Measurements from ENCODE around the gene SERPINI1.

SERPINI1 gene

DNA sequence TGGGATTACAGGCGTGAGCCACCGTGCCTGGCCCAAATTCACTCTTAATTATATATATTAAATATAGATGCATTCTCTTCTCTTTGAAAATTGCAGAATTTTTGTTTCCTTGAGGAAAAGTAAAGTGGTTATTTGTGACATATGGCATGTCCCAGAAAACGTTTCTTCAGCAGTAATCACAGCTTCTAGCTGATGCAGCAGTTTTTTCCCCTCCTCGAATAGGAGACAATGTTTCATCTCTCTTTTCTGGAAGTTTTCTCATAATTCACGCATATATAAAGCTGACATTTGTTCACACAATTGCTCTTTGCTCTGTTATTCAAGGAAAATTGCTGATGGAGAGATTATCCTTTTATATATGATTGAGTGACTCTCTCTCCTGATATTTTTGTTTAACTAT lies 99.8 kb downstream of the SERPINI1 start:
- no peak for DNase-seq (ENCODE audit: low read depth, low spot score)
- no peak overlapping the region for H3K4me3 ChIP-seq (ENCODE audit: low read length)

DNA sequence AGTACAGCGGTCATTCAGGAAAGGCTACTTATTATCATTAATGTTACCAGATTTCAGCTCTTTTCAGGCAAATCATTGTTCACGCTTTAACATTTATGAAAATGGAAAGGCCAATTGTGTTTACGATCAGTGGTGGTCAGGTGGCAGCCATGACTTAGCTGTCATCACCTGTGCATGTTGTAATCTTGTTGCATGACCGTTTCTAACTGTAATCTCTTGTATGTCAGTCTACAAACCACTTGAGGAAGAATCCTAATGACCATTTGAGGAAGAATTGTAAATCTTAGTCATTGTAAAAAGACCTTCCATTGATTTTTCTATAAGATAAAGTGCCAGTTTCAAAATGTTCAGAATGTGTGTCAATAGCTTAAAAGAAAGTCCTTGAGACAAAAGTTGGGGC lies 100.4 kb downstream of the SERPINI1 start:
- DNase-seq (ENCODE audit: low read depth, low spot score) = no peak
- H3K4me3 ChIP-seq (ENCODE audit: low read length) = no peak overlapping the region

- DNase-seq (ENCODE audit: low read depth, low spot score) = no peak
- no peak overlapping the region for H3K4me3 ChIP-seq (ENCODE audit: low read length)
These were observed 101.9 kb downstream of the SERPINI1 start for GRCh38 chr3:167837466-167837865.

GRCh38 chr3:167839460-167840134 lies 104.1 kb downstream of the SERPINI1 start:
- no peak for DNase-seq (ENCODE audit: low read depth, low spot score)
- no peak overlapping the region for H3K4me3 ChIP-seq (ENCODE audit: low read length)

- no peak overlapping the region for H3K4me3 ChIP-seq (ENCODE audit: low read length)
- no peak for DNase-seq (ENCODE audit: low read depth, low spot score)
These were observed 104.7 kb downstream of the SERPINI1 start for GRCh38 chr3:167840247-167840646.

DNA sequence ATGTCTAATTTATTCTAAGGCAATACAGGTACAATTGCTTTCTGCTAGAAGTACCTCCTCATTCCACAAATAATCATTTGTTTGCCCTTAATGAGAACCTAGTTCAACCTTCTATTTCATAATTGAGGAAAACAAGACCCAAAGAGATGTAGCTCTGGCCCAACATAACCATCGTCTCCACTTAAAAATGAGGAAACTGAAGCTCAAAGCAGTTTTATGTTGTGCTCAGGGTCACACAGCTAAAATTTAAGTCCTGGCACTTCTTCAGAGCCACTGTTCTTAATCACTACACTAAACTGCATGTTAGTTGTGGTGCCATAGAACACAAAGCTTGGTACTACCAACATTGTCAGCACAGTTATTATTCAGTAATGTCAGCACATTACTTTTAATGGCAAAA lies 108.0 kb downstream of the SERPINI1 start:
- DNase-seq (ENCODE audit: low read depth, low spot score) = no peak
- H3K4me3 ChIP-seq (ENCODE audit: low read length) = no peak overlapping the region

DNA sequence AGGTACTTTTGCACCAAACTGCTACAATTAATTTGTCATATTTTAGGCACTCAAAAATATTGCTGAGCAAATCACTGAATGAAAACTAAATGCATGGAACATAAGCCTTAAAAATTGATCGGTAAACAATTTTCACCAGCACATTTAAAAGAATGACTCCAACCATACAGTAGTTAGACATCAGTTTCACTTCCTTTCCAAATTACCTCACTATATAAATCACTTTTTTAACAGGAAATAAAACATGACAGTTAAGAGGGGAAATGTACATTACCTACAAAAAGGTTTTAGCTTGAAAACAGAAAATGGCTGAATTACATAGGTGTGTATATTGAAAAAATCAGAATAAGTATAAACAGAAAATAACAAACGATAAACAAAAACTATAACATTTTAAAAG lies 108.4 kb downstream of the SERPINI1 start:
- no peak for DNase-seq (ENCODE audit: low read depth, low spot score)
- no peak overlapping the region for H3K4me3 ChIP-seq (ENCODE audit: low read length)

DNA sequence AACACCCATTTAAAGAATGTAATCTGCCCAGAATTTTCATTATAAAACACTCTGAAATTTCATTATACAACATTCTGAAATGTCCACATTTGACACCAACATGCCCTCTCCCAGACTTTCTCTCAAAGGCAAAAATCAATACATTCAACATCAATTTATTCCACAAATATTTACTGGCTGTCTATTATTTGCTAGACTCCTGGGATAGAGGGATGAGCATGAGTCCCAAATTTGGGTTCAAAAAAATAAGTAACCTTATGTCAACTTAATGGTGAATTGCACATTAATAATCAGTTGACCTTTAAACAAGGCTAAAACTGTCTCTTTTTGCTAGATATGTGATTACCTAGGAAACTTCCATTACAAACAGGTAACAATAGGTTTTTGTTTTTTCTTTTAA lies 109.0 kb downstream of the SERPINI1 start:
- no peak overlapping the region for H3K4me3 ChIP-seq (ENCODE audit: low read length)
- DNase-seq (ENCODE audit: low read depth, low spot score) = no peak

GRCh38 chr3:167851171-167851570 lies 115.7 kb downstream of the SERPINI1 start:
- DNase-seq (ENCODE audit: low read depth, low spot score) = no peak
- no peak overlapping the region for H3K4me3 ChIP-seq (ENCODE audit: low read length)

DNA sequence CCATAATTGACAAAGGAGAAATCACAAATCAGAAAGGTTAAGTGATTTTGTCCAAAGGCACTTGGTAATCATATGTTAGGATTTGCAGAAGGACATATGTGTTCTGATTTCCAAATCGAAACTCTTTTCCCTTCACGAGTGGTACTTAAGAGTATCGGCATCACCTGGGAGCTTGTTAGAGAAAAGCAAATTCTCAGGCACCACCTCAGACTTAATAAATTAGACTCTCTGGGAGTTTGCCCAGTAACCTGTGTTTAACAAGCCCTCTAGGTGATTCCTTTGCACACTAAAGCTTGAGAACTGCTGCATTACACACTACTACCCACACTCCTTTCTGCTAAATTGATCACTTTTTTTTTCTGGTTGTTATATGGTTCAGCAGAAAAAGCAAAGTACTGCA lies 116.2 kb downstream of the SERPINI1 start:
- H3K4me3 ChIP-seq (ENCODE audit: low read length) = no peak overlapping the region
- DNase-seq (ENCODE audit: low read depth, low spot score) = no peak

DNA sequence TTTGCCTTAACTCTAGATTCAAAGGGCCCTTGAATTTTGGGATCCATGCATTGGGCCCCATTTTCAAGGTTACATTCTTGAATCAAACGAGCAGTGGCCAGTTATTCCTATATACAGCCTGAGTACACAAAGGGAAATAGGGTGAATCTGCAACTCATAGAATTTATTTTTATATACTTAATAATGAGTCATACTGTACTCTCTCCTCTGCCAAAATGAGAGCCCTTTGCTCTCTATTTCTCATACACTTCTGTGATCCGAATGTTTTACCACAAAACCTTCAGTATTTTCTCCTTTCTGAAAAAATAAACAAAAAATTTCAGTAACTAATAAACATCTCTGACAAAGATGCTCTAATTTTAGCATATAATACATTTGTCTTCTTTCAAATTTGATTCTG lies 116.7 kb downstream of the SERPINI1 start:
- H3K4me3 ChIP-seq (ENCODE audit: low read length) = no peak overlapping the region
- DNase-seq (ENCODE audit: low read depth, low spot score) = no peak

GRCh38 chr3:167854063-167854462 lies 118.5 kb downstream of the SERPINI1 start:
- no peak overlapping the region for H3K4me3 ChIP-seq (ENCODE audit: low read length)
- DNase-seq (ENCODE audit: low read depth, low spot score) = no peak

- DNase-seq (ENCODE audit: low read depth, low spot score) = no peak
- H3K4me3 ChIP-seq (ENCODE audit: low read length) = no peak overlapping the region
These were observed 119.3 kb downstream of the SERPINI1 start for GRCh38 chr3:167854846-167855245.

- no peak for DNase-seq (ENCODE audit: low read depth, low spot score)
- no peak overlapping the region for H3K4me3 ChIP-seq (ENCODE audit: low read length)
These were observed 119.8 kb downstream of the SERPINI1 start for GRCh38 chr3:167855306-167855705.

DNA sequence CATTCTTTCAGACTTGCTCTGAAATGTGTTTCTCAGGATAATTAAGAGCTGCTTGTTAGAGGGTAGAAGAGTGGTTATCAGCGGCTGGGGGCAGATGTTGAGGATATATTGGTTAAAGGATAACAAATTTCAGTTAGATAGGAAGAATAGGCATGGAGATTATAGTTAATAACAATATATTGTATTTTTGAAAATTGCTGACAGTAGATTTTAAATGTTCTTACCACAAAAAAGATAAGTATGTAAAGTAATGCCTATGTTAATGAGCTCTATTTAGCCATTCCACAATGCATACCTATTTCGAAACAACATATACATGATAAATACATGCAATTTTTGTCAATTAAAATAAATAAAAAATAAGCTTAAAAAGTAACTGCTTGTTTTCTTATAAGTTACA lies 123.3 kb downstream of the SERPINI1 start:
- DNase-seq (ENCODE audit: low read depth, low spot score) = no peak
- no peak overlapping the region for H3K4me3 ChIP-seq (ENCODE audit: low read length)

GRCh38 chr3:167859610-167860009 lies 124.1 kb downstream of the SERPINI1 start:
- no peak for DNase-seq (ENCODE audit: low read depth, low spot score)
- no peak overlapping the region for H3K4me3 ChIP-seq (ENCODE audit: low read length)

DNA sequence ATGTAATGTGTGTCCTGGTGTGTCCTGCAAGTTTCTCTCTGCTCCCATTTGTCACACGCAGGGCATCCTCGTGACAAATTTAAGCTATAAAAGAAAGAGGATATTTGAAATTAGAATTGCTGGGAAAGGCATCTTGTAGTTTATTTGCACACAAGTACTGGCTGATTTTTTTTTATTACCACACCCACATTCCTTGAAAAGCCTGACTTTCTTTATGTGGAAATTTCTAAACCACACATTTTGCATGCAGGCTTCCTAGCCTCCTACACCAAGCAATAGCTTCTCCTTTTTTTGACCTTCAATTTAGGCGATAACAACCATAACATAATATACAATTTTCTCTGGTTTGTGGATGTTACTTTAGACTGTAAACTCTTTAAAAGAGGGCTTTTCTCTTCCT lies 126.1 kb downstream of the SERPINI1 start:
- no peak for DNase-seq (ENCODE audit: low read depth, low spot score)
- H3K4me3 ChIP-seq (ENCODE audit: low read length) = no peak overlapping the region

DNA sequence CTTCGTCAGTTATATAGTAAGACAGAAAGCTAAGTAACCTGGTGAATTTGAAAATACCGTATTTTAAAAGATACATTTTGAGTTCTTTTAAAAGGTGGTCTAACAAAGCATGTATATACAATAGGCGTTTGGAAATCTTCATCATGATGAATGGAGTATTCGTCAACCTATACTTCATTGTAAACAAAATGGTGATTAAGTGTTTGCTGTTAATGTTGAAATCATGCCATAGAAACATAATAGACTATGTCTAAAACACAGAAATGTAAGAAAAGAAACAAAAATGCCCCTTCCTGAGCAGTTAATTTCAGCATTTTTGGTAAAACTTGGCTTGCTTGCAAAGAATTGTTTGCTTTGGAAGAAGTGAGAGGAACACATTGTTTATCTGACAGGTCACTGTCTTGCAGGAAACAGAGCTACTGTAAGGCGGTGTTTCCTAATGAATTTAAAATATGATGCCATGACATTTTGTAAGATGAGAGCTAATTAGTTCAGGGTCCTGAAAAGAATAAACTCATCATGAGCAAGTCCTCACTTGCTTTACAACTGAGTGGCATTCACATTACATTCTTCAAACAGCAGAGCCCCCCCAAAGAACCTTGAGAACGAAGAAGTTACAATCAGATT lies 126.7 kb downstream of the SERPINI1 start:
- DNase-seq (ENCODE audit: low read depth, low spot score) = no peak
- H3K4me3 ChIP-seq (ENCODE audit: low read length) = no peak overlapping the region

GRCh38 chr3:167863811-167864551 lies 128.5 kb downstream of the SERPINI1 start:
- H3K4me3 ChIP-seq (ENCODE audit: low read length) = no peak overlapping the region
- DNase-seq (ENCODE audit: low read depth, low spot score) = no peak

GRCh38 chr3:167864552-167864874 lies 129.0 kb downstream of the SERPINI1 start:
- H3K4me3 ChIP-seq (ENCODE audit: low read length) = no peak overlapping the region
- no peak for DNase-seq (ENCODE audit: low read depth, low spot score)

DNA sequence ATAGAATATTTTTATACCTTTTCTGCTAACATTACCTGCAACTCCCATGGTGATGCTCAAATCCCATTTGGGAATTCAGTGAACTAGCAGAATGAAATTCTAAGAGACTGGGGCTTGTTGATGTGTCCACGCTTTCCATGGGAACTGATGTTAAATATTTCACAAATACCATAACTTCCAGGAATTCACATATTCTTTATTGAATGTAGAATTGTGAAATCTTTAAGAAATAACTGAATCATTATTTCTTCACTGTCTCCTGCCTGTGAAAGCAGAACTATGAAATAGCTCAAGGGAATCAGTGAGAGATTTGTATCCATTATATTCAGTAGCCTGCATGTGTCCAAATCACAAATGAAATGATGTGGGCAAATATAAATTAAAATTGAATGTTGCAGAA lies 130.8 kb downstream of the SERPINI1 start:
- no peak for DNase-seq (ENCODE audit: low read depth, low spot score)
- H3K4me3 ChIP-seq (ENCODE audit: low read length) = no peak overlapping the region
